GM12878 (cell line): ENCODE data around the gene PLD5. TPM values are rescaled to one million over a fixed set of nuclear protein-coding genes. Genes with fewer than 3 reads are reported as not detected.
"Not testable (repeated sequence)": the region's sequence is repeated elsewhere in the genome, so short reads cannot be mapped to it uniquely, and the experiment has no call there.

ENCODE experiments used
- ATAC-seq: fragments of 200-7000 bp; cut with Tn5 transposase; 3 replicates; pipeline ENCODE4 v1.9.1; 2020; ENCODE audit warnings: mild to moderate bottlenecking, moderate library complexity
- BruUV-seq: library from RNA; stranded (reverse); fragments of 400-500 nt; replicated peaks from 2 replicates; lab custom pipeline; 2021; lab: Mats Ljungman, UMichigan
- CTCF ChIA-PET: fragments of 300-600 bp; sonication (Branson Sonifier 250); formaldehyde crosslinking; extraction: SDS; loops from one replicate; lab custom pipeline; 2021; ENCODE audit warnings: inconsistent platforms; lab: Yijun Ruan, JAX
- POLR2A ChIA-PET: fragments of 350-600 bp; formaldehyde crosslinking; extraction: SDS; loops from one replicate; lab custom pipeline; 2021; ENCODE audit warnings: inconsistent platforms; lab: Charles Lee
- RAD21 ChIA-PET: fragments of 300-600 bp; sonication (Branson Sonifier 250); formaldehyde crosslinking; loops from one replicate; lab custom pipeline; 2023; ENCODE audit warnings: antibody characterized with exemption; ENCODE audit not compliant: unreplicated experiment; lab: Charles Lee
- SMC1A ChIA-PET: fragments of 300-600 bp; sonication (Branson Sonifier 250); formaldehyde crosslinking; loops from one replicate; lab custom pipeline; 2023; ENCODE audit not compliant: unreplicated experiment, uncharacterized antibody; lab: Charles Lee
- DNase-seq: peaks from one replicate; pipeline ENCODE4 v3.0.0-alpha.2; 2011; ENCODE audit warnings: low read depth, low spot score
- FAIRE-seq: peaks from 3 replicates; lab custom pipeline; 2011; peaks lifted over from hg19 to GRCh38; lab: Jason Lieb, UNC
- H2AFZ ChIP-seq: 2 replicates; pipeline ENCODE4 v1.6.0; 2011; ENCODE audit warnings: low read depth, low read length, control low read depth; ENCODE audit not compliant: control insufficient read depth
- H3K27ac ChIP-seq: 2 replicates; pipeline ENCODE4 v1.5.1; 2011; ENCODE audit warnings: control low read depth; ENCODE audit not compliant: control insufficient read depth, insufficient read depth
- H3K27me3 ChIP-seq, 2 experiments: replicated peaks in 1 of 2; 2 replicates each; pipeline versions ENCODE4 v1.6.0 to v1.6.1; 2011; ENCODE audit warnings: low read length in 1 of 2; ENCODE audit not compliant: control insufficient read depth in 2 of 2, insufficient read depth in 2 of 2
- H3K36me3 ChIP-seq, 2 experiments: 2 replicates each; pipeline ENCODE4 v1.5.1; 2011; ENCODE audit warnings: low read length in 1 of 2; ENCODE audit not compliant: control insufficient read depth in 2 of 2, insufficient read depth in 2 of 2
- H3K4me1 ChIP-seq: 2 replicates; pipeline ENCODE4 v1.6.1; 2011; ENCODE audit warnings: mild to moderate bottlenecking, low read length, moderate library complexity, mixed read lengths; ENCODE audit not compliant: control insufficient read depth, insufficient read depth
- H3K4me2 ChIP-seq: 2 replicates; pipeline ENCODE4 v1.6.0; 2011; ENCODE audit warnings: control low read depth; ENCODE audit not compliant: control insufficient read depth, insufficient read depth
- H3K4me3 ChIP-seq: fragments of 200-600 bp; sonication (generic); 2 replicates; pipeline ENCODE4 v1.5.1; 2016
- H3K79me2 ChIP-seq: 2 replicates; pipeline ENCODE4 v1.6.0; 2011; ENCODE audit warnings: low read length; ENCODE audit not compliant: control insufficient read depth, insufficient read depth
- H3K9ac ChIP-seq: 2 replicates; pipeline ENCODE4 v1.8.0; 2011; ENCODE audit warnings: low read length, control low read depth, mixed read lengths; ENCODE audit not compliant: control insufficient read depth, insufficient read depth
- H3K9me3 ChIP-seq: replicated peaks from 3 replicates; pipeline ENCODE4 v1.5.1; 2011; ENCODE audit warnings: mild to moderate bottlenecking, low read length; ENCODE audit not compliant: control insufficient read depth, insufficient read depth
- H4K20me1 ChIP-seq: 2 replicates; pipeline ENCODE4 v1.6.0; 2011; ENCODE audit not compliant: control insufficient read depth, insufficient read depth
- CBX3 ChIP-seq: fragments of 200-600 bp; sonication (generic); IDR thresholded peaks from 2 replicates; pipeline ENCODE4 v1.6.1; 2016; ENCODE audit warnings: low read depth, borderline replicate concordance
- E4F1 ChIP-seq: fragments of 450-650 bp; IDR thresholded peaks from 2 replicates; pipeline ENCODE4 v1.6.1; 2018; ENCODE audit warnings: borderline replicate concordance, mild to moderate bottlenecking; ENCODE audit not compliant: partially characterized antibody
- HDGF ChIP-seq: fragments of 450-650 bp; IDR thresholded peaks from 2 replicates; pipeline ENCODE4 v1.6.1; 2016; ENCODE audit warnings: antibody characterized with exemption
- IKZF2 ChIP-seq, 2 experiments: fragments of 450-650 bp; IDR thresholded peaks; 2 replicates each; pipeline ENCODE4 v1.6.1; 2017; ENCODE audit warnings: mild to moderate bottlenecking in 2 of 2, moderate library complexity in 2 of 2
- NR2C1 ChIP-seq: fragments of 450-650 bp; IDR thresholded peaks from 2 replicates; pipeline ENCODE4 v1.6.1; 2017; ENCODE audit warnings: antibody characterized with exemption, mild to moderate bottlenecking, moderate library complexity
- PRDM15 ChIP-seq: fragments of 450-650 bp; formaldehyde crosslinking; IDR thresholded peaks from 2 replicates; pipeline ENCODE4 v1.4.0; 2020; ENCODE audit warnings: mild to moderate bottlenecking, moderate library complexity
- ZNF687 ChIP-seq: fragments of 450-650 bp; IDR thresholded peaks from 2 replicates; pipeline ENCODE4 v1.6.1; 2017; ENCODE audit warnings: mild to moderate bottlenecking, moderate library complexity
- WGBS: methylation state at CpG from one replicate; pipeline ENCODE4 v1.1.6; 2016; ENCODE audit warnings: low lambda C conversion rate; ENCODE audit not compliant: insufficient replicate concordance, insufficient coverage; ENCODE audit errors: missing lambda C conversion rate; 5-methylcytosine and 5-hydroxymethylcytosine counted together
- in situ Hi-C: fragments of 300-500 bp; cut with MboI; formaldehyde crosslinking; loops from 9 replicates; pipeline ENCODE4 v1.14.3; 2018; ENCODE audit warnings: mixed read lengths
- intact Hi-C: fragments of 100-400 bp; cut with micrococcal nuclease; formaldehyde crosslinking; loops from one replicate; pipeline ENCODE4 v1.14.2; 2022; ENCODE audit not compliant: unreplicated experiment
- polyA plus RNA-seq, 11 experiments: library from polyadenylated mRNA; depleted of rRNA in 4 of 11; unstranded in 6 of 11; stranded (reverse) in 5 of 11; fragments of >200 nt; fragmentation: Nextera tagmentation in 4 of 11; fragmentation: Illumina TruSeq in 1 of 11; extraction: Ambion mirVana in 4 of 11; extraction: Trizol in 1 of 11; gene quantifications; 1 replicate in 1 of 11; 2 replicates in 10 of 11; pipeline versions ENCODE4 v1.2.1 to v1.2.3, GENCODE V29; 2011 to 2016; ENCODE audit warnings: inconsistent platforms in 2 of 11, missing spikeins in 2 of 11, low read depth in 1 of 11
- total RNA-seq, 4 experiments: library from RNA; depleted of rRNA in 3 of 4; stranded (reverse); fragments of >200 nt in 3 of 4; fragmentation: Illumina TruSeq in 1 of 4; extraction: Trizol in 1 of 4; gene quantifications; 2 replicates each; pipeline versions ENCODE4 v1.2.1 to v1.2.3, GENCODE V29; 2013 to 2021

Gene PLD5
- total and polyA plus RNA-seq, 10 of the 15 experiments (the other 5 are each of a cell fraction or from before 2014, with no cell fraction given) = not detected

- H2AFZ ChIP-seq = no peak overlapping the region
- no peaks in the 10 kb centered on the region for H3K4me1 ChIP-seq
- no peaks in the 10 kb centered on the region for H3K79me2 ChIP-seq
- SMC1A ChIA-PET = no interaction called here
- no peaks in the 10 kb centered on the region for H4K20me1 ChIP-seq
- intact Hi-C loops (no loop called here), in situ Hi-C loops (no loop called here)
- RAD21 ChIA-PET = no interaction called here
- CTCF ChIA-PET = no interaction called here
- ATAC-seq = no peak
- DNase-seq = no peak
- no peaks in the 10 kb centered on the region for H3K36me3 ChIP-seq
- no peaks in the 10 kb centered on the region for H3K27me3 ChIP-seq
- TF ChIP-seq IKZF2 (IDR thresholded peaks at IDR 0.05) = no peak
- TF ChIP-seq CBX3 = no peak
- TF ChIP-seq HDGF = no peak
- no peak for TF ChIP-seq E4F1
- TF ChIP-seq PRDM15 = no peak
- no peak for TF ChIP-seq NR2C1
- TF ChIP-seq ZNF687 = no peak
- H3K4me3 ChIP-seq = no peak overlapping the region
- no peaks in the 10 kb centered on the region for H3K9me3 ChIP-seq
- BruUV-seq = no TSS peak
- POLR2A ChIA-PET = no interaction called here
- H3K27ac ChIP-seq = no peak overlapping the region
- no peak for FAIRE-seq
- H3K9ac ChIP-seq = no peak overlapping the region
- no peak overlapping the region for H3K4me2 ChIP-seq
Measured at GRCh38 chr1:242391896-242392295, 132.6 kb downstream of the PLD5 start.

GRCh38 chr1:242376121-242376520 lies 148.4 kb downstream of the PLD5 start:
- ATAC-seq, H3K27ac ChIP-seq, SMC1A ChIA-PET, H3K9ac ChIP-seq, H2AFZ ChIP-seq, DNase-seq, intact Hi-C loops, FAIRE-seq, H3K4me2 ChIP-seq, H3K4me1 ChIP-seq, in situ Hi-C loops, H4K20me1 ChIP-seq, BruUV-seq, H3K27me3 ChIP-seq, RAD21 ChIA-PET, H3K79me2 ChIP-seq, H3K4me3 ChIP-seq, CTCF ChIA-PET, H3K36me3 ChIP-seq, POLR2A ChIA-PET, H3K9me3 ChIP-seq: not testable (repeated sequence)
- 18% methylated on average over 6 of the region's 6 CpGs for WGBS
